H9 (cell line): ENCODE data around the gene ASB14. TPM values are rescaled to one million over a fixed set of nuclear protein-coding genes. Genes with fewer than 3 reads are reported as not detected.

Experiments
- DNase-seq: peaks from one replicate; pipeline ENCODE4 v3.0.0-alpha.2; 2017
- H2AFZ ChIP-seq: one replicate; pipeline ENCODE4 v1.6.1; 2013; ENCODE audit warnings: mild to moderate bottlenecking, low read length, control low read depth, moderate library complexity
- H2AK5ac ChIP-seq: 2 replicates; pipeline ENCODE4 v1.6.1; 2013; ENCODE audit warnings: low read length, control low read depth, mixed read lengths; ENCODE audit not compliant: insufficient read length
- H2BK120ac ChIP-seq: one replicate; pipeline ENCODE4 v1.6.1; 2013; ENCODE audit warnings: low read depth, mild to moderate bottlenecking, low read length, control low read depth, inconsistent platforms; ENCODE audit not compliant: poor library complexity, severe bottlenecking
- H2BK12ac ChIP-seq: 2 replicates; pipeline ENCODE4 v1.6.1; 2013; ENCODE audit warnings: low read length, control low read depth, mixed read lengths, low read depth; ENCODE audit not compliant: insufficient read length
- H2BK15ac ChIP-seq: 2 replicates; pipeline ENCODE4 v1.6.1; 2013; ENCODE audit warnings: low read depth, low read length, control low read depth
- H2BK20ac ChIP-seq: one replicate; pipeline ENCODE4 v1.6.1; 2013; ENCODE audit warnings: low read depth, mild to moderate bottlenecking, low read length, control low read depth, inconsistent platforms; ENCODE audit not compliant: poor library complexity, severe bottlenecking
- H2BK5ac ChIP-seq: 2 replicates; pipeline ENCODE4 v1.6.1; 2013; ENCODE audit warnings: low read length, control low read depth, mixed read lengths; ENCODE audit not compliant: insufficient read length
- H3K14ac ChIP-seq: 2 replicates; pipeline ENCODE4 v1.6.1; 2013; ENCODE audit warnings: low read length, control low read depth; ENCODE audit not compliant: insufficient read depth
- H3K18ac ChIP-seq: 2 replicates; pipeline ENCODE4 v1.6.1; 2013; ENCODE audit warnings: low read depth, mild to moderate bottlenecking, mixed read lengths, low read length, control low read depth; ENCODE audit not compliant: insufficient read length
- H3K23ac ChIP-seq: 2 replicates; pipeline ENCODE4 v1.6.1; 2013; ENCODE audit warnings: low read length, control low read depth, mixed read lengths, low read depth; ENCODE audit not compliant: insufficient read length
- H3K23me2 ChIP-seq: 2 replicates; pipeline ENCODE4 v1.6.1; 2013; ENCODE audit warnings: low read depth, mild to moderate bottlenecking, mixed read lengths, low read length, control low read depth; ENCODE audit not compliant: insufficient read length, poor library complexity, severe bottlenecking
- H3K27ac ChIP-seq: 2 replicates; pipeline ENCODE4 v1.5.1; 2013; ENCODE audit warnings: low read length, control low read depth, mixed read lengths, low read depth; ENCODE audit not compliant: insufficient read length
- H3K27me3 ChIP-seq: 2 replicates; pipeline ENCODE4 v1.6.1; 2013; ENCODE audit warnings: low read length, control low read depth, inconsistent platforms; ENCODE audit not compliant: insufficient read depth
- H3K4ac ChIP-seq: 2 replicates; pipeline ENCODE4 v1.6.1; 2013; ENCODE audit warnings: low read depth, mild to moderate bottlenecking, control low read depth, inconsistent platforms, low read length, moderate library complexity
- H3K4me1 ChIP-seq: 2 replicates; pipeline ENCODE4 v1.6.1; 2013; ENCODE audit warnings: low read length, control low read depth, inconsistent platforms; ENCODE audit not compliant: insufficient read depth
- H3K4me2 ChIP-seq: 2 replicates; pipeline ENCODE4 v1.6.1; 2013; ENCODE audit warnings: low read length, control low read depth, mixed read lengths; ENCODE audit not compliant: insufficient read length, insufficient read depth
- H3K56ac ChIP-seq: 2 replicates; pipeline ENCODE4 v1.6.1; 2013; ENCODE audit warnings: low read depth, mild to moderate bottlenecking, mixed read lengths, low read length, control low read depth; ENCODE audit not compliant: insufficient read length
- H3K79me1 ChIP-seq: 2 replicates; pipeline ENCODE4 v1.6.1; 2013; ENCODE audit warnings: low read depth, mild to moderate bottlenecking, moderate library complexity, low read length, control low read depth, inconsistent platforms; ENCODE audit not compliant: insufficient read depth, poor library complexity, severe bottlenecking
- H3K79me2 ChIP-seq: 2 replicates; pipeline ENCODE4 v1.6.1; 2013; ENCODE audit warnings: low read length, control low read depth, inconsistent platforms; ENCODE audit not compliant: insufficient read depth
- H3K9ac ChIP-seq: 2 replicates; pipeline ENCODE4 v1.6.1; 2013; ENCODE audit warnings: low read length, control low read depth, mixed read lengths; ENCODE audit not compliant: insufficient read length; ENCODE audit errors: extremely low read depth
- H3K9me3 ChIP-seq: one replicate; pipeline ENCODE4 v1.6.1; 2013; ENCODE audit warnings: low read depth, low read length, inconsistent platforms; ENCODE audit not compliant: control insufficient read depth
- H3T11ph ChIP-seq: one replicate; pipeline ENCODE4 v1.6.1; 2013; ENCODE audit warnings: mild to moderate bottlenecking, low read length, control low read depth, inconsistent platforms
- H4K20me1 ChIP-seq: one replicate; pipeline ENCODE4 v1.6.1; 2013; ENCODE audit not compliant: control insufficient read depth, insufficient read length, insufficient read depth
- H4K5ac ChIP-seq: 2 replicates; pipeline ENCODE4 v1.6.1; 2013; ENCODE audit warnings: low read depth, mild to moderate bottlenecking, mixed read lengths, low read length, control low read depth; ENCODE audit not compliant: insufficient read length
- H4K8ac ChIP-seq: replicated peaks from 2 replicates; pipeline ENCODE4 v1.6.1; 2013; ENCODE audit warnings: low read length, control low read depth, mixed read lengths, low read depth; ENCODE audit not compliant: insufficient read length
- H4K91ac ChIP-seq: 2 replicates; pipeline ENCODE4 v1.6.1; 2013; ENCODE audit warnings: low read depth, mild to moderate bottlenecking, moderate library complexity, mixed read lengths, low read length, control low read depth; ENCODE audit not compliant: insufficient read length
- H3K27ac Mint-ChIP-seq, 3 experiments: 2 replicates in 2 of 3; 3 replicates in 1 of 3; pipeline ENCODE4 v1.8.0; 2020 to 2021; ENCODE audit warnings: mixed read lengths in 3 of 3, mild to moderate bottlenecking in 1 of 3, moderate library complexity in 1 of 3
- H3K27me3 Mint-ChIP-seq: 2 replicates; pipeline ENCODE4 v1.8.0; 2021; ENCODE audit warnings: low read depth, mild to moderate bottlenecking, moderate library complexity, mixed read lengths
- H3K36me3 Mint-ChIP-seq, 3 experiments: 2 replicates in 2 of 3; 3 replicates in 1 of 3; pipeline ENCODE4 v1.8.0; 2020 to 2021; ENCODE audit warnings: low read depth in 3 of 3, mixed read lengths in 3 of 3; ENCODE audit not compliant: insufficient read depth in 1 of 3
- H3K4me1 Mint-ChIP-seq, 2 experiments: 2 replicates each; pipeline ENCODE4 v1.8.0; 2020; ENCODE audit warnings: mixed read lengths in 2 of 2
- H3K4me3 Mint-ChIP-seq, 2 experiments: 2 replicates in 1 of 2; 3 replicates in 1 of 2; pipeline ENCODE4 v1.8.0; 2020 to 2021; ENCODE audit warnings: mild to moderate bottlenecking in 2 of 2, mixed read lengths in 2 of 2, moderate library complexity in 1 of 2
- H3K9me3 Mint-ChIP-seq, 2 experiments: 2 replicates in 1 of 2; 3 replicates in 1 of 2; pipeline ENCODE4 v1.8.0; 2020; ENCODE audit warnings: mild to moderate bottlenecking in 2 of 2, mixed read lengths in 2 of 2, moderate library complexity in 1 of 2
- WGBS: extraction: QIAGEN DNeasy Blood & Tissue Kit; methylation state at CpG from one replicate; pipeline ENCODE4 v1.1.7; 2013; ENCODE audit warnings: missing lambda C conversion rate, low lambda C conversion rate, mixed read lengths; ENCODE audit not compliant: insufficient read length; ENCODE audit errors: extremely low coverage; 5-methylcytosine and 5-hydroxymethylcytosine counted together
- total RNA-seq: library from RNA; stranded (reverse); gene quantifications from 2 replicates; pipeline ENCODE4 v1.2.1, GENCODE V29; 2021
- TF ChIP-seq, protein P1 (sequence below): fragments of 200-600 bp; sonication (generic); conservative IDR thresholded peaks from 3 replicates; pipeline ENCODE4 v1.8.0; 2021; ENCODE audit warnings: antibody characterized with exemption, mild to moderate bottlenecking

ASB14 gene
- total RNA-seq, 1 experiment from 2014 or later, result not detected

DNA sequence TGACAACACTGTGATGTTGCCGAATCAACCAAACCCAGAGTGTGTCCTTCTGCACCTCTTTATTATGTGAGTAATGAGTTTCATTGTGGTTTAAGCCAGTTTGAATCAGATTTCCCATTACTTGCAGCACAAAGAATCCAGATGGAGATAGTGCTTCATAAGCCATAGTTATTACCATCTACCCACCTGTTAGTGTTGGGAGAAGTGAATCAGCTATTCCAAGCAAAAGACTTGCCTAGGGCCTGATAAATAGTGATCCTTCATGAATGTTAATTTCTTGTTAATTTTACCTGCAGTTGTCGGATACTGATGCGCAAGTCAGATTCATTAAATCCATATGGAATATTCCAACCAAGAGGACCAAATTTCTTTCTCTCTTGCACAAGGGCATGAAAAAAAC, 21.7 kb upstream of the ASB14 start:
- H3K56ac ChIP-seq, result no peak overlapping the region
- no peak overlapping the region for H3K27ac ChIP-seq

More for the DNA sequence above, 21.7 kb upstream of the ASB14 start:
- Histone ChIP-seq H4K5ac (no peak overlapping the region), H3K18ac (no peak overlapping the region), H3K79me2 (no peaks in the 10 kb centered on the region), H3K9ac (no peak overlapping the region), H3K23ac (no peak overlapping the region), H3K14ac (no peak overlapping the region), H2BK20ac (no peak overlapping the region), H3K79me1 (no peaks in the 10 kb centered on the region), H2BK5ac (no peak overlapping the region), H2BK15ac (no peak overlapping the region), H3K4me1 (no peaks in the 10 kb centered on the region), H3K23me2 (no peaks in the 10 kb centered on the region), H2AK5ac (no peak overlapping the region), H3K4me2 (no peak overlapping the region), H3K4ac (no peak overlapping the region), H3K9me3 (no peaks in the 10 kb centered on the region), H3T11ph (no peak overlapping the region), H4K91ac (no peak overlapping the region), H2BK12ac (no peak overlapping the region), H4K8ac (no peak overlapping the region), H2BK120ac (no peak overlapping the region), H3K27me3 (no peaks in the 10 kb centered on the region), H4K20me1 (no peaks in the 10 kb centered on the region), H2AFZ (no peak overlapping the region)
- no peak for DNase-seq
- WGBS, result no CpG with 5 or more reads among the region's 3 CpGs
- TF ChIP-seq, protein P1, sequence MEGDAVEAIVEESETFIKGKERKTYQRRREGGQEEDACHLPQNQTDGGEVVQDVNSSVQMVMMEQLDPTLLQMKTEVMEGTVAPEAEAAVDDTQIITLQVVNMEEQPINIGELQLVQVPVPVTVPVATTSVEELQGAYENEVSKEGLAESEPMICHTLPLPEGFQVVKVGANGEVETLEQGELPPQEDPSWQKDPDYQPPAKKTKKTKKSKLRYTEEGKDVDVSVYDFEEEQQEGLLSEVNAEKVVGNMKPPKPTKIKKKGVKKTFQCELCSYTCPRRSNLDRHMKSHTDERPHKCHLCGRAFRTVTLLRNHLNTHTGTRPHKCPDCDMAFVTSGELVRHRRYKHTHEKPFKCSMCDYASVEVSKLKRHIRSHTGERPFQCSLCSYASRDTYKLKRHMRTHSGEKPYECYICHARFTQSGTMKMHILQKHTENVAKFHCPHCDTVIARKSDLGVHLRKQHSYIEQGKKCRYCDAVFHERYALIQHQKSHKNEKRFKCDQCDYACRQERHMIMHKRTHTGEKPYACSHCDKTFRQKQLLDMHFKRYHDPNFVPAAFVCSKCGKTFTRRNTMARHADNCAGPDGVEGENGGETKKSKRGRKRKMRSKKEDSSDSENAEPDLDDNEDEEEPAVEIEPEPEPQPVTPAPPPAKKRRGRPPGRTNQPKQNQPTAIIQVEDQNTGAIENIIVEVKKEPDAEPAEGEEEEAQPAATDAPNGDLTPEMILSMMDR, result no peak
- Mint-ChIP-seq H3K4me1 (no peaks in the 10 kb centered on the region), H3K36me3 (no peaks in the 10 kb centered on the region), H3K9me3 (peaks cover 0 to 3% of the 10 kb centered on the region in 2 experiments; a peak in 3 of 5 replicates), H3K27ac (no peak overlapping the region), H3K27me3 (peaks cover 3% of the 10 kb centered on the region; the same call in 1 of the 2 replicates), H3K4me3 (no peak overlapping the region)
